Activated CD8-positive, alpha-beta T cell treated with anti-CD3 and anti-CD28 coated beads for 36 hours (primary cell): ENCODE results near the gene DYRK3. TPM values are rescaled to one million over a fixed set of nuclear protein-coding genes. Genes with fewer than 3 reads are reported as not detected.

Experiments used
- ATAC-seq: fragments of 200-7000 bp; cut with Tn5 transposase; one replicate; pipeline ENCODE4 v1.10.0; 2021; ENCODE audit warnings: mild to moderate bottlenecking, moderate library complexity
- CTCF ChIA-PET: fragments of 350-600 bp; sonication (Branson Sonifier 250); formaldehyde crosslinking; loops from one replicate; lab custom pipeline; 2021; ENCODE audit warnings: antibody characterized with exemption; lab: Charles Lee
- POLR2A ChIA-PET: fragments of 350-600 bp; sonication (Branson Sonifier 250); formaldehyde crosslinking; loops from one replicate; lab custom pipeline; 2021; ENCODE audit warnings: antibody characterized with exemption; lab: Charles Lee
- DNase-seq: peaks from one replicate; pipeline ENCODE4 v3.0.0-alpha.2; 2020
- H3K27ac Mint-ChIP-seq: one replicate; pipeline ENCODE4 v1.8.0; 2021; ENCODE audit warnings: mild to moderate bottlenecking, mixed read lengths
- H3K27me3 Mint-ChIP-seq: one replicate; pipeline ENCODE4 v1.8.0; 2021; ENCODE audit warnings: mixed read lengths
- H3K36me3 Mint-ChIP-seq: one replicate; pipeline ENCODE4 v1.8.0; 2021; ENCODE audit warnings: low read depth, mixed read lengths
- H3K4me1 Mint-ChIP-seq: one replicate; pipeline ENCODE4 v1.8.0; 2021; ENCODE audit warnings: low read depth, mixed read lengths
- H3K4me3 Mint-ChIP-seq: one replicate; pipeline ENCODE4 v1.8.0; 2021; ENCODE audit warnings: mild to moderate bottlenecking, moderate library complexity, mixed read lengths
- H3K9me3 Mint-ChIP-seq: one replicate; pipeline ENCODE4 v1.8.0; 2021; ENCODE audit warnings: mixed read lengths
- intact Hi-C: fragments of 100-400 bp; cut with micrococcal nuclease; formaldehyde crosslinking; loops from one replicate; pipeline ENCODE4 v1.10.0; 2022
- total RNA-seq, 2 experiments: library from RNA; stranded (reverse); gene quantifications; one replicate each; pipeline ENCODE4 v1.2.3, GENCODE V29; 2021
- TF ChIP-seq, protein P1 (sequence below): fragments of 200-600 bp; IDR thresholded peaks from one replicate; pipeline ENCODE4 v1.8.0; 2022; ENCODE audit warnings: antibody characterized with exemption, mild to moderate bottlenecking

Gene DYRK3
- total RNA-seq, 2 experiments from 2014 or later = 4.7 to 4.9 TPM

DNA sequence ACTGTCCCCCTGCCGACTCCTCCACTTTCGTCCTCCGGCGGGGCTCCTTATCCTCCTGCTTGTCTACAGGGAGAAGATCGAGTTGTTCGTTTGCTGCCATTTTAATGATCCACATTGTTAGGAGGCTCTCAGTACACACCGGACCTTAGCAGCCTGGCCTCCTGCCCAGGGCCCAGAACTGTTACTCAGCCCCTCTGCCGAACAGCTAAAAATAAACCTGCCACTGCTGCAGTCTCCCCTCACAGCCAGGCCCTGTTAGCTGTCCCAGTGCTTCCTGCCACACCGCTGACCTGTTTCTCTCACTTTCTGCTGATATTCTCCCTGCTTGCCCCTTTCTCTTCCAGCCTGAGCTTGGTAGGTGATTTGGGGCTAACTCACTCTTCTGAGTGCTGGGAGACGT, 57.7 kb downstream of the DYRK3 start:
- POLR2A ChIA-PET = interaction anchor here (0.6 to 2.6 kb wide), 3 partner anchors 8 to 84 kb away, joined by 3 to 13 read pairs (median 3); no protein-coding TSS in a partner anchor
- Mint-ChIP-seq H3K27ac (no peak overlapping the region), H3K9me3 (no peaks in the 10 kb centered on the region), H3K27me3 (no peaks in the 10 kb centered on the region), H3K36me3 (peaks cover 11% of the 10 kb centered on the region), H3K4me1 (peaks cover 74% of the 10 kb centered on the region), H3K4me3 (no peak overlapping the region)
- ATAC-seq (no peak), DNase-seq (no peak)
- CTCF ChIA-PET = interaction anchor here (0.9 to 3.0 kb wide), 8 partner anchors 10 to 213 kb away, joined by 3 to 12 read pairs (median 4); no protein-coding TSS in a partner anchor
- intact Hi-C loops = no loop called here
- TF ChIP-seq, protein P1, sequence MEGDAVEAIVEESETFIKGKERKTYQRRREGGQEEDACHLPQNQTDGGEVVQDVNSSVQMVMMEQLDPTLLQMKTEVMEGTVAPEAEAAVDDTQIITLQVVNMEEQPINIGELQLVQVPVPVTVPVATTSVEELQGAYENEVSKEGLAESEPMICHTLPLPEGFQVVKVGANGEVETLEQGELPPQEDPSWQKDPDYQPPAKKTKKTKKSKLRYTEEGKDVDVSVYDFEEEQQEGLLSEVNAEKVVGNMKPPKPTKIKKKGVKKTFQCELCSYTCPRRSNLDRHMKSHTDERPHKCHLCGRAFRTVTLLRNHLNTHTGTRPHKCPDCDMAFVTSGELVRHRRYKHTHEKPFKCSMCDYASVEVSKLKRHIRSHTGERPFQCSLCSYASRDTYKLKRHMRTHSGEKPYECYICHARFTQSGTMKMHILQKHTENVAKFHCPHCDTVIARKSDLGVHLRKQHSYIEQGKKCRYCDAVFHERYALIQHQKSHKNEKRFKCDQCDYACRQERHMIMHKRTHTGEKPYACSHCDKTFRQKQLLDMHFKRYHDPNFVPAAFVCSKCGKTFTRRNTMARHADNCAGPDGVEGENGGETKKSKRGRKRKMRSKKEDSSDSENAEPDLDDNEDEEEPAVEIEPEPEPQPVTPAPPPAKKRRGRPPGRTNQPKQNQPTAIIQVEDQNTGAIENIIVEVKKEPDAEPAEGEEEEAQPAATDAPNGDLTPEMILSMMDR = no peak

DNA sequence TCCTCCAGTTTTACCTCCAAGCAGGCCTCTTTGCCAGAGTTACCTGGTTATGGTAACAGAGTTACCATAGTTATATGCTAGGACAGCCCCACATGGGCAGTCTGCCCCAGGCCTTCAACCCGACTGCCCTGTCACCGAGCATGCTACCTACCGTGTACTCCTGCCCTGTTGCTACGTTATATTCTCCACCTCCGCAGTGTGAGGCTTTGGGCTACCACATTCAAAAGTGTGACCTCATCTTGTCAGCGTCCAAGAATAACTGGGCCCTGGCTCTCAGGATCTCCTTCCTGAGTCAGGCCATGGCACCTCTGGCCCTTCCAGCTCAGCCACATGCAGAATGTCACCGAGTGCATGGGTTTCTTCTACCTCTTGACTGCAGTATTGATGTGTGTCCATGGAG, 58.3 kb downstream of the DYRK3 start:
- intact Hi-C loops = no loop called here
- ATAC-seq = no peak
- no peak overlapping the region for H3K4me3 Mint-ChIP-seq
- H3K27ac Mint-ChIP-seq = no peak overlapping the region
- H3K36me3 Mint-ChIP-seq = peaks cover 11% of the 10 kb centered on the region
- ChIA-PET POLR2A (interaction anchor here (0.6 to 0.9 kb wide), 2 partner anchors 81 to 84 kb away, joined by 3 read pairs; no protein-coding TSS in a partner anchor), CTCF (interaction anchor here (0.9 to 3.0 kb wide), 8 partner anchors 10 to 214 kb away, joined by 3 to 12 read pairs (median 4); no protein-coding TSS in a partner anchor)
- no peaks in the 10 kb centered on the region for H3K9me3 Mint-ChIP-seq
- TF ChIP-seq, protein P1 = no peak
- peaks cover 73% of the 10 kb centered on the region for H3K4me1 Mint-ChIP-seq
- no peaks in the 10 kb centered on the region for H3K27me3 Mint-ChIP-seq
- no peak for DNase-seq

DNA sequence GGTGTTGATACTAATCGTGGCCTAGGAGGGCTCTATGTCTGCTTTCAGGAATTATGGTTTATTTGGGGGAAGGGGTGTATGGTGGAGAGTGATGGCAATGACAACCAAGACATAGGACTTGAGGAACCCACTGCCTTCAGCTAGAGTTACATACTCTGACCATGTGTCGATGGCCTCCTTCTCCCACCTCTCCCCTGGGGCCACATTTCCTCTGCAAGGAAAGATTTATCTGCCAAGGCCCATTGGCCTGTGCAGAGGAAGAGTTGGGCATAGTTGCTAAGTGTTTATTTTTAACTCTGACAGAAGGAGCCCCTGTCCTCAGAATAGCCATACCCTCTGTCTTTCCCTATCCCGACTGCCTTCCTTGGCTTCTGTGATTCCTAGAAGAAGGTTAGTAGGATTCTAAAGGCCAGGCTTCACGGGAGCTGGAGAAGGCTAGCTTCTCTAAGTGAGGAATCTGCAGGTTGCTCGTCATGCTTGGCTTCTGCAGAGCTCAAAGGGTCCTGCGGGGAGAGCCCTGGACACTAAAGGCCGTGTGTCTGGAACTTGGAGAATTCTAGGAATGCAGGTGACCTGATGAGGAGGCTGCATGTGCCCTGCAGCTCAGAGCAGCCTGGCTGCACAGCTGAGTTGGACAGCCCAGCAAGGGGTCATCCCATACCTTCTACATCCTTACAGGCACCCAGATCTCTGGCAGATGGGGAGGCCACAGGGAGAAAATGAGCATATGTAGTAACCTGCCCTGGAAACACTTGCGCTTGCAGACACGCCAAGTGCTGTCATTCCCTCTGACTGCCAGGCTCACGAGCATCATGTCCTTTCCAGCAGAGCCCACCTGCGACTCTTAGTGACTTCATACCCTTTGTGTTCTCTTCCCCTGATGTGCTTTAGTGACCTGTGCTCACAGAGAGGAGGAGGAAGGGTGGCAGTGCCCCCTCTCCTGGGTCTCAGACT, 59.1 kb downstream of the DYRK3 start:
- no peak for DNase-seq
- H3K4me3 Mint-ChIP-seq = no peak overlapping the region
- no peak for ATAC-seq
- H3K27me3 Mint-ChIP-seq = no peaks in the 10 kb centered on the region
- POLR2A ChIA-PET = no interaction called here
- intact Hi-C loops = no loop called here
- H3K9me3 Mint-ChIP-seq = no peaks in the 10 kb centered on the region
- TF ChIP-seq, protein P1 = no peak
- peaks cover 11% of the 10 kb centered on the region for H3K36me3 Mint-ChIP-seq
- CTCF ChIA-PET = interaction anchor here (1.1 to 3.0 kb wide), 5 partner anchors 30 to 215 kb away, joined by 3 to 12 read pairs (median 4); no protein-coding TSS in a partner anchor
- peaks cover 73% of the 10 kb centered on the region for H3K4me1 Mint-ChIP-seq
- no peak overlapping the region for H3K27ac Mint-ChIP-seq

DNA sequence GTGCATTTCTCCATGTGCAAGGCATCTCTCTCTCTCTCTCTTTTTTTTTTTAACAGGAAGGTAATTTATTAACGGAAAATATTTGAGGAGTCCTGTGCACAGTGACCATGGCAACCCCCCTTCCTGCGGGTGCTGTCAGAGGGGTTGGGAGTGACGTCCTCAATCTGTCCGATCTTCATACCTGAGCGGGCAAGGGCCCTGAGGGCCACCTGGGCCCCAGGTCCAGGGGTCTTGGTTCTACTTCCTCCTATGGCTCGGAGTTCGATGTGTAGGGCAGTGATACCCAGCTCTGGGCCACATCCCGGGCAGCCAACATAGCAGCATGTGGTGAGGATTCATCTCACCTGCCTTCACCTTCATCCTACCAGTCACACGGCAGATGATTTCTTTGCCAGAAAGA, 60.4 kb downstream of the DYRK3 start:
- Mint-ChIP-seq H3K4me1 (peaks cover 73% of the 10 kb centered on the region), H3K9me3 (no peaks in the 10 kb centered on the region), H3K27me3 (no peaks in the 10 kb centered on the region), H3K27ac (no peak overlapping the region), H3K36me3 (peaks cover 11% of the 10 kb centered on the region), H3K4me3 (no peak overlapping the region)
- no peak for DNase-seq
- ChIA-PET CTCF (no interaction called here), POLR2A (interaction anchor here (1.2 to 1.4 kb wide), 2 partner anchors 9 to 11 kb away, joined by 3 to 4 read pairs; partner anchors contain the start of gene MAPKAPK2)
- TF ChIP-seq, protein P1 = no peak
- no peak for ATAC-seq
- intact Hi-C loops = no loop called here
